ENCODE data around the gene EML2. TPM values are rescaled to one million over a fixed set of nuclear protein-coding genes. Genes with fewer than 3 reads are reported as not detected.
A peak's percentile ranks its signal among the peaks of the same experiment; 100 is the strongest.

Gene EML2
- total RNA-seq, 2 donors from 2014 or later = 21.7 to 34.8 TPM

- H3K4me3 ChIP-seq = no peak overlapping the region
- TF ChIP-seq, protein P1, sequence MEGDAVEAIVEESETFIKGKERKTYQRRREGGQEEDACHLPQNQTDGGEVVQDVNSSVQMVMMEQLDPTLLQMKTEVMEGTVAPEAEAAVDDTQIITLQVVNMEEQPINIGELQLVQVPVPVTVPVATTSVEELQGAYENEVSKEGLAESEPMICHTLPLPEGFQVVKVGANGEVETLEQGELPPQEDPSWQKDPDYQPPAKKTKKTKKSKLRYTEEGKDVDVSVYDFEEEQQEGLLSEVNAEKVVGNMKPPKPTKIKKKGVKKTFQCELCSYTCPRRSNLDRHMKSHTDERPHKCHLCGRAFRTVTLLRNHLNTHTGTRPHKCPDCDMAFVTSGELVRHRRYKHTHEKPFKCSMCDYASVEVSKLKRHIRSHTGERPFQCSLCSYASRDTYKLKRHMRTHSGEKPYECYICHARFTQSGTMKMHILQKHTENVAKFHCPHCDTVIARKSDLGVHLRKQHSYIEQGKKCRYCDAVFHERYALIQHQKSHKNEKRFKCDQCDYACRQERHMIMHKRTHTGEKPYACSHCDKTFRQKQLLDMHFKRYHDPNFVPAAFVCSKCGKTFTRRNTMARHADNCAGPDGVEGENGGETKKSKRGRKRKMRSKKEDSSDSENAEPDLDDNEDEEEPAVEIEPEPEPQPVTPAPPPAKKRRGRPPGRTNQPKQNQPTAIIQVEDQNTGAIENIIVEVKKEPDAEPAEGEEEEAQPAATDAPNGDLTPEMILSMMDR (IDR thresholded peaks at IDR 0.05) = no peak
- DNase-seq (ENCODE audit: low spot score) (no peak), ATAC-seq (ENCODE audit: insufficient number of reproducible peaks, low FRiP score, low read depth) (no peak)
- H3K9me3 ChIP-seq = no peaks in the 10 kb centered on the region
- H3K36me3 ChIP-seq = no peaks in the 10 kb centered on the region
- no peak overlapping the region for H3K27ac ChIP-seq
- H3K27me3 ChIP-seq (replicated peaks; ENCODE audit: insufficient read depth) = no peaks in the 10 kb centered on the region
- peaks cover 0 to 4% of the 10 kb centered on the region in 2 donors for H3K4me1 ChIP-seq (ENCODE audit: control insufficient read depth in 1 of 2, low read depth in 2 of 2)
Measured at GRCh38 chr19:45650722-45651121, 11.5 kb upstream of the EML2 start.

- Histone ChIP-seq H3K27ac (no peak overlapping the region), H3K36me3 (no peaks in the 10 kb centered on the region), H3K4me3 (peak overlapping the region; percentile 64), H3K9me3 (no peaks in the 10 kb centered on the region), H3K27me3 (replicated peaks; ENCODE audit: insufficient read depth) (no peaks in the 10 kb centered on the region), H3K4me1 (ENCODE audit: control insufficient read depth in 1 of 2, low read depth in 2 of 2) (peaks cover 5 to 24% of the 10 kb centered on the region in 2 donors)
- DNase-seq (ENCODE audit: low spot score) = no peak
- TF ChIP-seq, protein P1 (IDR thresholded peaks at IDR 0.05) = no peak
- no peak for ATAC-seq (ENCODE audit: insufficient number of reproducible peaks, low FRiP score, low read depth)
Measured at GRCh38 chr19:45646345-45646698, 7.1 kb upstream of the EML2 start.

- Histone ChIP-seq H3K27ac (no peak overlapping the region), H3K36me3 (no peaks in the 10 kb centered on the region), H3K9me3 (no peaks in the 10 kb centered on the region), H3K4me1 (ENCODE audit: control insufficient read depth in 1 of 2, low read depth in 2 of 2) (peaks cover 5 to 30% of the 10 kb centered on the region in 2 donors), H3K4me3 (peak overlapping the region; percentile 64), H3K27me3 (replicated peaks; ENCODE audit: insufficient read depth) (no peaks in the 10 kb centered on the region)
- TF ChIP-seq, protein P1 (IDR thresholded peaks at IDR 0.05) = no peak
- ATAC-seq (ENCODE audit: insufficient number of reproducible peaks, low FRiP score, low read depth) = no peak
- no peak for DNase-seq (ENCODE audit: low spot score)
Measured at GRCh38 chr19:45645631-45646344, 6.6 kb upstream of the EML2 start.

DNA sequence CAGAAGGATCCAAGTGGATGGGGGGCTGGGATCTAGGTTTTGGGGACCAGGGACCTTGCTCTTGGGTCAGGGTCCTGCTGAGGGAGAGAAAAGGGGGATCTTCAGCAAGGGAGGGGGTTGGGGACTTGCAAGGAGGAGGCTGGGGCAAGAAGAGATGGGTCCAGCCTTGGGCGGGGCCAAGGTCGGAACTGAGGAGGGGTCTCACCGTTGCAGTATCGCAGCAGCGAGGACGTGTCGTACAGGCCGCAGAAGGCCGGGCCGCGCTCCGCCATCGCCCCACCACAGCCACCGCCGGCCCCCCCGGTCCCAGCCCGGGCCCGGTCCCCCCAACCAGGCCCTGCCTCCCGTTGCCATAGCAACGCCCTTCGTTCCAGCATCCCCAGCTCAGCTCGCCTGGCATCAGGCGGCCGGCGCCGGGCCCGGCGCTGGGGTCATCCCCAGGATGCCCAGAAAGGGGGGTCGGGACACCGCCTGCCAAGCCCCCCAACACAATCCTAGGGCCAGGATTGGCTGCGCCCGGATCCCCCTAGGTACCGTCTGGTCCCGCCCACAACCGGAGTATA lies 6.0 kb upstream of the EML2 start:
- no peak for ATAC-seq (ENCODE audit: insufficient number of reproducible peaks, low FRiP score, low read depth)
- no peaks in the 10 kb centered on the region for H3K27me3 ChIP-seq (replicated peaks; ENCODE audit: insufficient read depth)
- H3K4me3 ChIP-seq = peak overlapping the region; percentile 64

More for the DNA sequence above, 6.0 kb upstream of the EML2 start:
- Histone ChIP-seq H3K27ac (no peak overlapping the region), H3K36me3 (no peaks in the 10 kb centered on the region), H3K9me3 (no peaks in the 10 kb centered on the region), H3K4me1 (ENCODE audit: control insufficient read depth in 1 of 2, low read depth in 2 of 2) (peaks cover 5 to 34% of the 10 kb centered on the region in 2 donors)
- no peak for DNase-seq (ENCODE audit: low spot score)
- TF ChIP-seq, protein P1 (IDR thresholded peaks at IDR 0.05) = no peak
